Activated CD4-positive, alpha-beta T cell treated with anti-CD3 and anti-CD28 coated beads, Interleukin-2, amount 10 ng/mL, durations not matched to agents 7 days and 5 days (primary cell): ENCODE results near the gene MTCL1. TPM values are rescaled to one million over a fixed set of nuclear protein-coding genes. Genes with fewer than 3 reads are reported as not detected.

Experiments
- CTCF ChIA-PET: fragments of 350-600 bp; sonication (Branson Sonifier 250); formaldehyde crosslinking; loops from one replicate; lab custom pipeline; 2021; ENCODE audit warnings: antibody characterized with exemption; lab: Charles Lee
- POLR2A ChIA-PET: fragments of 350-600 bp; sonication (Branson Sonifier 250); formaldehyde crosslinking; loops from one replicate; lab custom pipeline; 2021; ENCODE audit warnings: antibody characterized with exemption; lab: Charles Lee
- DNase-seq: peaks from one replicate; pipeline ENCODE4 v3.0.0-alpha.2; 2020
- H3K27ac Mint-ChIP-seq: one replicate; pipeline ENCODE4 v1.8.0; 2021; ENCODE audit warnings: mild to moderate bottlenecking, moderate library complexity, mixed read lengths
- H3K27me3 Mint-ChIP-seq: one replicate; pipeline ENCODE4 v1.8.0; 2021; ENCODE audit warnings: mixed read lengths
- H3K36me3 Mint-ChIP-seq: one replicate; pipeline ENCODE4 v1.8.0; 2021; ENCODE audit warnings: low read depth, mixed read lengths
- H3K4me1 Mint-ChIP-seq: one replicate; pipeline ENCODE4 v1.8.0; 2021; ENCODE audit warnings: mixed read lengths
- H3K4me3 Mint-ChIP-seq: one replicate; pipeline ENCODE4 v1.8.0; 2021; ENCODE audit warnings: mild to moderate bottlenecking, moderate library complexity, mixed read lengths
- H3K9me3 Mint-ChIP-seq: one replicate; pipeline ENCODE4 v1.8.0; 2021; ENCODE audit warnings: mixed read lengths
- total RNA-seq, 2 experiments: library from RNA; stranded (reverse); gene quantifications; one replicate each; pipeline ENCODE4 v1.2.3, GENCODE V29; 2021

The MTCL1 gene
- total RNA-seq, 2 experiments from 2014 or later = 1.7 to 1.8 TPM

DNA sequence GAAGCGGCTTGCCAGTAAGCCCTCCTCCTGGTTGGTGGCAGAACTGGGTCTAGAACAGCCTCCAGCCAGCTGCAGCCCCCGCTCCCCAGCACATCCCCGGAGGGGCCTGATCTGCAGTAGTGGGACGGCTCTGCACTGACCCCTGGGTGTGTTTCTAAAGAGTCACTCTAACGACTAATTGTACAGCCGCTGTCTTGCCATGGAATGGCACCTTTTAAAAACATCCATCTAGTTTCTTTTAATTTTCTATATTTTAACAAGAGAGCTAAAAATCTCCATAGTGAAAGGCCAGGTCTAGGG lies 82.0 kb downstream of the MTCL1 start:
- Mint-ChIP-seq H3K36me3 (no peaks in the 10 kb centered on the region), H3K27me3 (peaks cover 7% of the 10 kb centered on the region), H3K27ac (no peak overlapping the region), H3K4me1 (peaks cover 8% of the 10 kb centered on the region), H3K9me3 (no peaks in the 10 kb centered on the region), H3K4me3 (no peak overlapping the region)
- no peak for DNase-seq
- POLR2A ChIA-PET = no interaction called here
- CTCF ChIA-PET = interaction anchor here (0.5 kb wide), 1 partner anchor 1806 kb away, joined by 5 read pairs; no protein-coding TSS in a partner anchor

DNA sequence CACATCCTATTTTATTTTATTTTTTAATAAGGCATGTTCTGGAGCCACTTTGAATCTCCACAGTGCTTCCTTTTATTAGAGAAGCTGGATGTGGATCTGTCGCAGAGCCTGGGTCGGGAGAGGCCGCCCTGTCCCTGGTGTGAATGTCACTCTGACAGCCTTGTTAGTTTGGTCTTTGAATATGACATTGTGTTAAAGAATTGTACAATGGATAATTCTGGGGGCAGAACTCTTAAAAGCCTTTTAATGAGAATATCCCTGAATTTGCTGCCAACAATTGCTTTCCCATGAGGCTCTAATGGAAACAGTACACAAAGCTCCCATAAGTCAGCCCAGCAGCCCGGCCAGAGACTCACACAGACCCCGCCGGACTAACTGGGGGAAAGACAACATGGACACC lies 82.4 kb downstream of the MTCL1 start:
- Mint-ChIP-seq H3K4me1 (peaks cover 8% of the 10 kb centered on the region), H3K4me3 (no peak overlapping the region), H3K9me3 (no peaks in the 10 kb centered on the region), H3K27ac (no peak overlapping the region), H3K36me3 (no peaks in the 10 kb centered on the region), H3K27me3 (peaks cover 7% of the 10 kb centered on the region)
- ChIA-PET CTCF (no interaction called here), POLR2A (no interaction called here)
- DNase-seq = no peak

GRCh38 chr18:8788503-8789429 lies 83.4 kb downstream of the MTCL1 start:
- Mint-ChIP-seq H3K27ac (no peak overlapping the region), H3K27me3 (peaks cover 7% of the 10 kb centered on the region), H3K4me3 (no peak overlapping the region), H3K9me3 (no peaks in the 10 kb centered on the region), H3K36me3 (no peaks in the 10 kb centered on the region), H3K4me1 (peaks cover 8% of the 10 kb centered on the region)
- DNase-seq = no peak
- CTCF ChIA-PET = interaction anchor here (1.2 kb wide), 1 partner anchor 13 kb away, joined by 4 read pairs; no protein-coding TSS in a partner anchor
- POLR2A ChIA-PET = no interaction called here

- no peaks in the 10 kb centered on the region for H3K9me3 Mint-ChIP-seq
- H3K36me3 Mint-ChIP-seq = no peaks in the 10 kb centered on the region
- peaks cover 14% of the 10 kb centered on the region for H3K4me1 Mint-ChIP-seq
- ChIA-PET CTCF (no interaction called here), POLR2A (no interaction called here)
- H3K27ac Mint-ChIP-seq = no peak overlapping the region
- no peak for DNase-seq
- peaks cover 7% of the 10 kb centered on the region for H3K27me3 Mint-ChIP-seq
- no peak overlapping the region for H3K4me3 Mint-ChIP-seq
Observed at GRCh38 chr18:8791171-8791651, 85.9 kb downstream of the MTCL1 start.

GRCh38 chr18:8792688-8793316 lies 87.4 kb downstream of the MTCL1 start:
- Mint-ChIP-seq H3K9me3 (no peaks in the 10 kb centered on the region), H3K4me3 (no peak overlapping the region), H3K36me3 (no peaks in the 10 kb centered on the region), H3K27ac (no peak overlapping the region), H3K27me3 (peaks cover 7% of the 10 kb centered on the region), H3K4me1 (peaks cover 7% of the 10 kb centered on the region)
- CTCF ChIA-PET = no interaction called here
- POLR2A ChIA-PET = no interaction called here
- no peak for DNase-seq

- Mint-ChIP-seq H3K27me3 (peaks cover 3% of the 10 kb centered on the region), H3K4me3 (no peak overlapping the region), H3K9me3 (no peaks in the 10 kb centered on the region), H3K36me3 (no peaks in the 10 kb centered on the region), H3K27ac (no peak overlapping the region), H3K4me1 (peaks cover 7% of the 10 kb centered on the region)
- no peak for DNase-seq
- ChIA-PET POLR2A (no interaction called here), CTCF (no interaction called here)
Observed at GRCh38 chr18:8793445-8794155, 88.2 kb downstream of the MTCL1 start.

DNA sequence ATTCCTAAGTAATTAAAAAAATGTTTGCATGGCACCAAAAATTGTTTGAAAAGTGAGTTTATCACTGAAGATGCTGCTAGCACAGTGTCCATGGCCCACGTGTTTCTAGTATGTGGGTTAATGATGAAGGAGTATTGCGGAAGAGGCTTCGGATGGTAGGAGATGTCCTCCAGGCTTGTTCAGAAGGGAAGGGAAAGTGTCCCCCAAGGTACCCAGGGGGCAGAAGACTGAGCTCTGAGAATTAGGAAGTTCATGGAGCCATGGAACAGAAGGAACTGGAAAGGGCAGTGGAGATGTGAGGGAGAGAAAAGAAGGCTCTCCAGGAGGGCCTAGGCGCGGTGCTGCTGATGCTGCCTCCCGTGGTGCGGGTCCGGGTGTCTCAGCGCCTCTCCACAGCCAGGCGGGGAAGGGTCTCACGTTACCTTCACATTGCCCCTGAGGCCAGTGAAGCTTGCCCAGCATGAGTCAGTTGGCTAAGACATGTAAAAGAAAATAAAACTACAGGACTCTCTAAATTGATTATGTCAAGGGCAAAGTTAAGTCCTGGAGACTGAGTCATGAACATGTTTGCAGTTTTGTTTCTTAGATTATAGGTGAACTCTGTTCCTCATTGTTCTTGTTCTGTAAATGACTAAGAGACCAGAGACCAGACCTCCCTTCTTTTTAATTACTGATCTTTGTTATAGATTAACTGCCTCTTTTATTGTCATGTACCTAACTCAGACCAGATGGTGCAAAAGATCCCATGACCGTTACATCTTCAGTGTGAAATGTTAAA lies 89.0 kb downstream of the MTCL1 start:
- Mint-ChIP-seq H3K9me3 (no peaks in the 10 kb centered on the region), H3K4me1 (peaks cover 7% of the 10 kb centered on the region), H3K36me3 (no peaks in the 10 kb centered on the region), H3K27me3 (peaks cover 2% of the 10 kb centered on the region), H3K27ac (no peak overlapping the region), H3K4me3 (no peak overlapping the region)
- no peak for DNase-seq
- ChIA-PET CTCF (no interaction called here), POLR2A (no interaction called here)

DNA sequence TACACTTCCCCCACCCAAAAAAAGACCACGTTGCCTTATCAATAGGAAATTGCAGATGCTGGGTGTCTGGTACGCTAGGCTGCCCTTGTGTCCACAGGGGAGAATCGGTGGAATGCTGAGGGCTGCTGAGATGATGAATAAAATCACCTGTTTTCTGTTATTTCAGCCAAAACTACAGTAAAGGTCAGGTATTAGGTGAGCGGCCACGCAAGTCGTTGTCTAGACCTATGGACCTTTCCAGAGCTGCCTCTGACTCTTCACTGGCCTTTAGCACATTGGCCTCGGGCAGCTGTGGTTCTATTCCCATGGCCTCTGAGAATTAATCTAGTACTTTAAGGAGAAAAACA lies 89.6 kb downstream of the MTCL1 start:
- H3K4me1 Mint-ChIP-seq = peaks cover 7% of the 10 kb centered on the region

DNA sequence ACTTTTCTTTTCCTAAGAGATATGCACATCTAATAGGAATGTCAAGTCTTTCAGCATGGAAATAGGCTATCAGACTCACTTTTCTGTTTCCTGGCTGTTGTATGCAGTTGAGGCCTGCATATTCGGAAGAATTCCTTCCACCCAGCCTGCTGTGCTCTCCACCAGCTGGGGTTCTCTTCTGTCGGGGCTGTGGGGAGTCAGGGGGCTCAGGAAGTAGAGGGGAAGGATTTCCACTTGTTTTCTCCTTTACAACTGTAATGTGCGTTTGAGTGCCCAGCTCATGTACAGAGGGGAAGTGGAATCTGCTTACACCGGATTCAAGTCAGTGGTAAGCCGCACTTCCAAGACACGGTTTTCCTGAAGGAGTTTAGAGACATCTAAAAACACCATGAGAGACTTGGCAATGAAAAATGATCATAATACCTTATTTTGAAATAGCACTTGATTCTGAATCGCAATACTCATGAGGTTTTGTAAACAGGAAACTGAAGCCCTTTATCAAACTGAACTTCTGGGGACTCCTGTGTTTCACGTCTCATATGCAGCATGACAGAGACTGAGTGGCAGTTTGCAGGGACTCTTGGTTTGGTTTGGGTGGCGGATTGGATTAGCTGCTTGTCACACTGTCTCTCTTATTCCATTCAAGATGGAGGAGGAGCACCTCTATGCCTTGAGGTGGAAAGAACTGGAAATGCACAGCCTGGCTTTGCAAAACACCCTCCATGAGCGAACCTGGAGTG lies 90.4 kb downstream of the MTCL1 start:
- ChIA-PET CTCF (no interaction called here), POLR2A (interaction anchor here (1.0 kb wide), 1 partner anchor 12 kb away, joined by 3 read pairs; no protein-coding TSS in a partner anchor)
- H3K27me3 Mint-ChIP-seq = no peaks in the 10 kb centered on the region
- no peaks in the 10 kb centered on the region for H3K36me3 Mint-ChIP-seq
- no peaks in the 10 kb centered on the region for H3K9me3 Mint-ChIP-seq
- no peak overlapping the region for H3K4me3 Mint-ChIP-seq
- no peak overlapping the region for H3K27ac Mint-ChIP-seq
- peaks cover 7% of the 10 kb centered on the region for H3K4me1 Mint-ChIP-seq
- no peak for DNase-seq

More for the DNA sequence above, 89.6 kb downstream of the MTCL1 start:
- no peak for DNase-seq
- H3K9me3 Mint-ChIP-seq = no peaks in the 10 kb centered on the region
- H3K27me3 Mint-ChIP-seq = no peaks in the 10 kb centered on the region
- H3K4me3 Mint-ChIP-seq = no peak overlapping the region
- H3K27ac Mint-ChIP-seq = no peak overlapping the region
- CTCF ChIA-PET = no interaction called here
- POLR2A ChIA-PET = no interaction called here
- no peaks in the 10 kb centered on the region for H3K36me3 Mint-ChIP-seq

GRCh38 chr18:8797206-8797605 lies 91.8 kb downstream of the MTCL1 start:
- ChIA-PET POLR2A (no interaction called here), CTCF (no interaction called here)
- Mint-ChIP-seq H3K27me3 (no peaks in the 10 kb centered on the region), H3K27ac (no peak overlapping the region), H3K9me3 (no peaks in the 10 kb centered on the region), H3K4me1 (peaks cover 7% of the 10 kb centered on the region), H3K36me3 (no peaks in the 10 kb centered on the region), H3K4me3 (no peak overlapping the region)
- no peak for DNase-seq

DNA sequence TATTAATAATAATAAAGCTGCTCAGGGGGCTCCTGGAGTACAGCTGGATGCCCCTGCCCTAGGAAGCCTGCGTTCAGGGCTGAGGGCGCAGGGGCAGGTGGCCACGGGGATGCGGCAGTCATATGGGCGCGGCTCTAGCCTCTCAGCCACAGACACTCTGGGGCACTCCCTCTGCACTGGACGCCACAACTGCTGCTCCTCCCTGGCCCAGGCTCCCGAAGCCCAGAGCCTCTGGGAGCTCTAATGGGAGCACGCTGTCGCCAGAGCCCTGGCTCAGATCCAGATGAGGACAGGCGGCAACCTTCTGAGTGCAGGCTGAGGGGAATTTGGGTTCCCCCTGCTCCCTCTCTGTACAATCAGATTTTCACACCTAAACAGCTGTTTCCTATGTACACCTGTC lies 93.6 kb downstream of the MTCL1 start:
- H3K27ac Mint-ChIP-seq = no peak overlapping the region
- no peaks in the 10 kb centered on the region for H3K36me3 Mint-ChIP-seq
- ChIA-PET CTCF (no interaction called here), POLR2A (no interaction called here)
- no peak for DNase-seq
- H3K4me3 Mint-ChIP-seq = no peak overlapping the region
- peaks cover 7% of the 10 kb centered on the region for H3K4me1 Mint-ChIP-seq
- no peaks in the 10 kb centered on the region for H3K9me3 Mint-ChIP-seq
- no peaks in the 10 kb centered on the region for H3K27me3 Mint-ChIP-seq
